ENCODE data around the gene EOLA2. TPM values are rescaled to one million over a fixed set of nuclear protein-coding genes. Genes with fewer than 3 reads are reported as not detected.
"Not testable (repeated sequence)": the region's sequence is repeated elsewhere in the genome, so short reads cannot be mapped to it uniquely, and the experiment has no call there.

Gene EOLA2
- total and polyA plus RNA-seq, 2 of the 8 experiments (the other 6 are each of a cell fraction or from before 2014, with no cell fraction given): 19.0 to 22.5 TPM

- no CpG with 5 or more reads among the region's 4 CpGs for WGBS, 2 experiments (ENCODE audit: extremely low coverage in 1 of 2, insufficient coverage in 1 of 2, insufficient read length in 1 of 2, insufficient replicate concordance in 2 of 2, low coverage in 1 of 2, low lambda C conversion rate in 2 of 2, missing lambda C conversion rate in 1 of 2)
- H4K8ac ChIP-seq (ENCODE audit: extremely low read depth, insufficient read depth, low read length); H4K91ac ChIP-seq (replicated peaks; ENCODE audit: insufficient read length, low read length); H2AFZ ChIP-seq (ENCODE audit: low read length); H3K18ac ChIP-seq (ENCODE audit: extremely low read depth, low read length); H3K4me3 ChIP-seq (ENCODE audit: extremely low read depth in 1 of 4, insufficient read depth in 2 of 4, low read depth in 3 of 4, low read length in 4 of 4); H3K79me1 ChIP-seq (ENCODE audit: low read depth, low read length); H3K36me3 ChIP-seq (ENCODE audit: control insufficient read depth in 2 of 4, insufficient read depth in 4 of 4, low read length in 3 of 4); H3K14ac ChIP-seq (ENCODE audit: insufficient read length); H2BK5ac ChIP-seq (ENCODE audit: low read depth, low read length); H3K4ac ChIP-seq (replicated peaks; ENCODE audit: insufficient read length, low read depth, low read length); H2BK12ac ChIP-seq (ENCODE audit: low read depth, low read length); H2AK5ac ChIP-seq (ENCODE audit: low read depth, low read length); H2BK120ac ChIP-seq (replicated peaks; ENCODE audit: low read depth, low read length); H3K4me1 ChIP-seq (replicated peaks in 1 of 4; ENCODE audit: control insufficient read depth in 3 of 4, insufficient read depth in 4 of 4, low read length in 3 of 4); H3K79me2 ChIP-seq (ENCODE audit: control insufficient read depth in 1 of 2, insufficient read depth in 2 of 2, low read length in 2 of 2); H3K23ac ChIP-seq (ENCODE audit: insufficient read length); H3K4me2 ChIP-seq (ENCODE audit: insufficient read depth in 1 of 2, low read depth in 2 of 2, low read length in 2 of 2); H4K20me1 ChIP-seq (replicated peaks in 1 of 2; ENCODE audit: control insufficient read depth in 1 of 2, insufficient read depth in 2 of 2, low read length in 2 of 2); H3K9me3 ChIP-seq (ENCODE audit: insufficient read depth in 2 of 2, low read depth in 1 of 2, low read length in 1 of 2); H3K56ac ChIP-seq (replicated peaks; ENCODE audit: insufficient read length, low read depth, low read length); CTCF ChIA-PET (ENCODE audit: partially characterized antibody); POLR2A ChIA-PET (ENCODE audit: partially characterized antibody); H3K27ac ChIP-seq (ENCODE audit: low read depth, low read length); H3K9ac ChIP-seq (replicated peaks in 1 of 4; ENCODE audit: extremely low read depth in 1 of 4, low read depth in 3 of 4, low read length in 3 of 4); DNase-seq (ENCODE audit: low read depth in 1 of 2, low spot score in 2 of 2); H2BK15ac ChIP-seq (ENCODE audit: low read length); H2BK20ac ChIP-seq (ENCODE audit: low read length); H4K5ac ChIP-seq (ENCODE audit: insufficient read length, low read depth, low read length); H3K27me3 ChIP-seq (replicated peaks in 1 of 4; ENCODE audit: control insufficient read depth in 3 of 4, extremely low read depth in 1 of 4, insufficient read depth in 3 of 4, low read length in 3 of 4); H3K23me2 ChIP-seq (ENCODE audit: low read depth, low read length): not testable (repeated sequence)
- FAIRE-seq: peak; percentile 98
Observed at GRCh38 chrX:149931355-149931754, 6.9 kb downstream of the EOLA2 start.

GRCh38 chrX:149929400-149929799 lies 8.9 kb downstream of the EOLA2 start, which contains the start of gene HSFX4:
TSS of gene HSFX4 (plus strand) at chrX:149929573. CDS start at chrX:149929645, 72 bp downstream.
- H3K79me2 ChIP-seq (ENCODE audit: control insufficient read depth in 1 of 2, insufficient read depth in 2 of 2, low read length in 2 of 2); H4K20me1 ChIP-seq (replicated peaks in 1 of 2; ENCODE audit: control insufficient read depth in 1 of 2, insufficient read depth in 2 of 2, low read length in 2 of 2); H3K27ac ChIP-seq (ENCODE audit: low read depth, low read length); H2AK5ac ChIP-seq (ENCODE audit: low read depth, low read length); H2BK120ac ChIP-seq (replicated peaks; ENCODE audit: low read depth, low read length); DNase-seq (ENCODE audit: low read depth in 1 of 2, low spot score in 2 of 2); H2BK12ac ChIP-seq (ENCODE audit: low read depth, low read length); H2BK15ac ChIP-seq (ENCODE audit: low read length); H2BK20ac ChIP-seq (ENCODE audit: low read length); H3K56ac ChIP-seq (replicated peaks; ENCODE audit: insufficient read length, low read depth, low read length); FAIRE-seq; H3K14ac ChIP-seq (ENCODE audit: insufficient read length); H3K4ac ChIP-seq (replicated peaks; ENCODE audit: insufficient read length, low read depth, low read length); H2BK5ac ChIP-seq (ENCODE audit: low read depth, low read length); H3K27me3 ChIP-seq (replicated peaks in 1 of 4; ENCODE audit: control insufficient read depth in 3 of 4, extremely low read depth in 1 of 4, insufficient read depth in 3 of 4, low read length in 3 of 4); H3K9ac ChIP-seq (replicated peaks in 1 of 4; ENCODE audit: extremely low read depth in 1 of 4, low read depth in 3 of 4, low read length in 3 of 4); CTCF ChIA-PET (ENCODE audit: partially characterized antibody); H3K4me3 ChIP-seq (ENCODE audit: extremely low read depth in 1 of 4, insufficient read depth in 2 of 4, low read depth in 3 of 4, low read length in 4 of 4); H2AFZ ChIP-seq (ENCODE audit: low read length); H4K8ac ChIP-seq (ENCODE audit: extremely low read depth, insufficient read depth, low read length); H3K18ac ChIP-seq (ENCODE audit: extremely low read depth, low read length); H3K4me1 ChIP-seq (replicated peaks in 1 of 4; ENCODE audit: control insufficient read depth in 3 of 4, insufficient read depth in 4 of 4, low read length in 3 of 4); H3K23me2 ChIP-seq (ENCODE audit: low read depth, low read length); H3K36me3 ChIP-seq (ENCODE audit: control insufficient read depth in 2 of 4, insufficient read depth in 4 of 4, low read length in 3 of 4); H3K9me3 ChIP-seq (ENCODE audit: insufficient read depth in 2 of 2, low read depth in 1 of 2, low read length in 1 of 2); H3K4me2 ChIP-seq (ENCODE audit: insufficient read depth in 1 of 2, low read depth in 2 of 2, low read length in 2 of 2); H3K79me1 ChIP-seq (ENCODE audit: low read depth, low read length); H4K5ac ChIP-seq (ENCODE audit: insufficient read length, low read depth, low read length); H4K91ac ChIP-seq (replicated peaks; ENCODE audit: insufficient read length, low read length); H3K23ac ChIP-seq (ENCODE audit: insufficient read length); POLR2A ChIA-PET (ENCODE audit: partially characterized antibody): not testable (repeated sequence)
- no CpG with 5 or more reads among the region's 7 CpGs for WGBS, 2 experiments (ENCODE audit: extremely low coverage in 1 of 2, insufficient coverage in 1 of 2, insufficient read length in 1 of 2, insufficient replicate concordance in 2 of 2, low coverage in 1 of 2, low lambda C conversion rate in 2 of 2, missing lambda C conversion rate in 1 of 2)
